ENCODE measurements around the gene ATF3.

DNA sequence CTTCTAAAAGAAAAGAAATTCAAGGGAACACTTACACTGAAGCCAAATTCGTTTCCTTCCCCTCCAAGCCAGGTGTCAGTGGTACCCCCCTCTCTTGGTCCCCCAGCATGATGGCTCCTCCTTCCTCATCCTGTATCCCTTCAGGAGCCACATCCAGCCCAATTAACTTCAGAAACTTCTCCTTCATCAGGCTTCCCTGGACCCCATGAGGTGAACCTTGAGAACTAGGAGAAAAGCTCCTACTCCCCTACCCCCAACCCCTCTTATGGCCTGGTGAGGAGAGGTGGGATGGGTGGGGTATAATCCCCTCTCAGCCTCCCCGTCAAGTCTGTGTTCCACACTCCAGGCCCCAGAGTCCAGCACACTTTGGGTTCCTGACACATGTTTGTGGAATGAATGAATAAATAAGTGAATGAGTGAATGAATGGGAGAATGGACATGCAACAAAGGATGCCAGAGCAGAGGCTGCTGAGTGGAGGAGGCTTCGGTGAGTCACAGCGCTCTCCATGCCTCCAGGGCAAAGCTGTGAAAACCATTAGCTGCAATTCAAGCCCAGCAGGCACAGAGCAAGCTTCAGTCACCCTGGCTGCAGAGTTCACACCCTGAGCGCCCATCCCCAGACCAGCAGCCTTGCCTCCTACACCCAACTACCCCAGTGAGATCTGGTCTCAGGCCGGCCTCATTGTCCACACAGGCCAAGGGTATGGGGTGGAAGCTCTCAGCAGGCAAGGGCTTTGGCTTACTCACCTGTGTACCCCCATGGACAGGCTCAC is 47.3 kb downstream of the ATF3 start:
- TF ChIP-seq, protein P1, sequence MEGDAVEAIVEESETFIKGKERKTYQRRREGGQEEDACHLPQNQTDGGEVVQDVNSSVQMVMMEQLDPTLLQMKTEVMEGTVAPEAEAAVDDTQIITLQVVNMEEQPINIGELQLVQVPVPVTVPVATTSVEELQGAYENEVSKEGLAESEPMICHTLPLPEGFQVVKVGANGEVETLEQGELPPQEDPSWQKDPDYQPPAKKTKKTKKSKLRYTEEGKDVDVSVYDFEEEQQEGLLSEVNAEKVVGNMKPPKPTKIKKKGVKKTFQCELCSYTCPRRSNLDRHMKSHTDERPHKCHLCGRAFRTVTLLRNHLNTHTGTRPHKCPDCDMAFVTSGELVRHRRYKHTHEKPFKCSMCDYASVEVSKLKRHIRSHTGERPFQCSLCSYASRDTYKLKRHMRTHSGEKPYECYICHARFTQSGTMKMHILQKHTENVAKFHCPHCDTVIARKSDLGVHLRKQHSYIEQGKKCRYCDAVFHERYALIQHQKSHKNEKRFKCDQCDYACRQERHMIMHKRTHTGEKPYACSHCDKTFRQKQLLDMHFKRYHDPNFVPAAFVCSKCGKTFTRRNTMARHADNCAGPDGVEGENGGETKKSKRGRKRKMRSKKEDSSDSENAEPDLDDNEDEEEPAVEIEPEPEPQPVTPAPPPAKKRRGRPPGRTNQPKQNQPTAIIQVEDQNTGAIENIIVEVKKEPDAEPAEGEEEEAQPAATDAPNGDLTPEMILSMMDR (conservative IDR thresholded peaks at IDR 0.05 in 1 of 2, IDR thresholded peaks at IDR 0.05 in 1 of 2; ENCODE audit: extremely low read depth in 1 of 2, insufficient read depth in 1 of 2, low read depth in 1 of 2, low read length in 2 of 2), result no peak
- no peak for TF ChIP-seq EZH2 (IDR thresholded peaks at IDR 0.05; ENCODE audit: borderline replicate concordance, low read length)
